ENCODE measurements around the gene DHRS3. TPM values are rescaled to one million over a fixed set of nuclear protein-coding genes. Genes with fewer than 3 reads are reported as not detected.

DHRS3 gene
- total and polyA plus RNA-seq, 10 of the 15 experiments (the other 5 are each of a cell fraction or from before 2014, with no cell fraction given), result 0.23 to 29.7 (median 1.2) TPM

GRCh38 chr1:12566484-12567287 lies 51.3 kb downstream of the DHRS3 start:
- H4K20me1 ChIP-seq (ENCODE audit: control insufficient read depth, insufficient read depth), result no peaks in the 10 kb centered on the region
- no peak overlapping the region for H3K4me3 ChIP-seq
- no peaks in the 10 kb centered on the region for H3K79me2 ChIP-seq (ENCODE audit: control insufficient read depth, insufficient read depth, low read length)
- H3K27me3 ChIP-seq (replicated peaks in 1 of 2; ENCODE audit: control insufficient read depth in 2 of 2, insufficient read depth in 2 of 2, low read length in 1 of 2), result no peaks in the 10 kb centered on the region
- H3K27ac ChIP-seq (ENCODE audit: control insufficient read depth, insufficient read depth), result no peak overlapping the region
- no peak for TF ChIP-seq SMARCA5 (IDR thresholded peaks at IDR 0.05)
- CTCF ChIA-PET, result no interaction called here
- 30% methylated on average over 9 of the region's 9 CpGs for WGBS (ENCODE audit: insufficient coverage, insufficient replicate concordance, low lambda C conversion rate, missing lambda C conversion rate)
- H3K9ac ChIP-seq (ENCODE audit: control insufficient read depth, insufficient read depth, low read length), result no peak overlapping the region
- RAD21 ChIA-PET (ENCODE audit: unreplicated experiment), result no interaction called here
- no peak overlapping the region for H3K4me2 ChIP-seq (ENCODE audit: control insufficient read depth, insufficient read depth)
- no peaks in the 10 kb centered on the region for H3K36me3 ChIP-seq (ENCODE audit: control insufficient read depth in 2 of 2, insufficient read depth in 2 of 2, low read length in 1 of 2)
- no TSS peak for BruUV-seq (replicated peaks)
- DNase-seq (ENCODE audit: low read depth, low spot score) (no peak), FAIRE-seq (no peak), ATAC-seq (no peak)
- H3K9me3 ChIP-seq (replicated peaks; ENCODE audit: control insufficient read depth, insufficient read depth, low read length), result peaks cover 20% of the 10 kb centered on the region; the same call in 2 of the 3 replicates
- H2AFZ ChIP-seq (ENCODE audit: control insufficient read depth, low read depth, low read length), result no peak overlapping the region
- no peaks in the 10 kb centered on the region for H3K4me1 ChIP-seq (ENCODE audit: control insufficient read depth, insufficient read depth, low read length)
- in situ Hi-C loops (cut with MboI) (no loop called here), intact Hi-C loops (cut with micrococcal nuclease; ENCODE audit: unreplicated experiment) (no loop called here)
- POLR2A ChIA-PET, result no interaction called here
- SMC1A ChIA-PET (ENCODE audit: uncharacterized antibody, unreplicated experiment), result no interaction called here

- no peak for FAIRE-seq
- Histone ChIP-seq H3K4me3 (no peak overlapping the region), H3K9ac (ENCODE audit: control insufficient read depth, insufficient read depth, low read length) (no peak overlapping the region), H3K79me2 (ENCODE audit: control insufficient read depth, insufficient read depth, low read length) (no peaks in the 10 kb centered on the region), H2AFZ (ENCODE audit: control insufficient read depth, low read depth, low read length) (no peak overlapping the region), H3K4me2 (ENCODE audit: control insufficient read depth, insufficient read depth) (no peak overlapping the region), H4K20me1 (ENCODE audit: control insufficient read depth, insufficient read depth) (no peaks in the 10 kb centered on the region), H3K27ac (ENCODE audit: control insufficient read depth, insufficient read depth) (no peak overlapping the region), H3K4me1 (ENCODE audit: control insufficient read depth, insufficient read depth, low read length) (no peaks in the 10 kb centered on the region), H3K27me3 (replicated peaks in 1 of 2; ENCODE audit: control insufficient read depth in 2 of 2, insufficient read depth in 2 of 2, low read length in 1 of 2) (no peaks in the 10 kb centered on the region), H3K36me3 (ENCODE audit: control insufficient read depth in 2 of 2, insufficient read depth in 2 of 2, low read length in 1 of 2) (no peaks in the 10 kb centered on the region), H3K9me3 (replicated peaks; ENCODE audit: control insufficient read depth, insufficient read depth, low read length) (peaks cover 20% of the 10 kb centered on the region; the same call in 2 of the 3 replicates)
- ATAC-seq, result no peak
- CTCF ChIA-PET, result no interaction called here
- 64% methylated on average over 7 of the region's 7 CpGs for WGBS (ENCODE audit: insufficient coverage, insufficient replicate concordance, low lambda C conversion rate, missing lambda C conversion rate)
- RAD21 ChIA-PET (ENCODE audit: unreplicated experiment), result no interaction called here
- DNase-seq (ENCODE audit: low read depth, low spot score), result no peak
- no TSS peak for BruUV-seq (replicated peaks)
- intact Hi-C loops (cut with micrococcal nuclease; ENCODE audit: unreplicated experiment), result no loop called here
- POLR2A ChIA-PET, result no interaction called here
- SMC1A ChIA-PET (ENCODE audit: uncharacterized antibody, unreplicated experiment), result no interaction called here
- in situ Hi-C loops (cut with MboI), result no loop called here
- TF ChIP-seq SMAD5 (IDR thresholded peaks at IDR 0.05; ENCODE audit: low read depth), result no peak
- no peak for TF ChIP-seq BACH1 (IDR thresholded peaks at IDR 0.05; ENCODE audit: borderline replicate concordance)
- TF ChIP-seq ZNF384 (IDR thresholded peaks at IDR 0.05; ENCODE audit: borderline replicate concordance, low read depth, low read length), result no peak
- TF ChIP-seq IRF5 (IDR thresholded peaks at IDR 0.05; ENCODE audit: borderline replicate concordance), result no peak
- TF ChIP-seq EP300 (IDR thresholded peaks at IDR 0.05; ENCODE audit: borderline replicate concordance in 1 of 2, control insufficient read depth in 1 of 2, low read depth in 2 of 2, low read length in 2 of 2), result no peak
- TF ChIP-seq ZNF622 (IDR thresholded peaks at IDR 0.05), result no peak
- TF ChIP-seq BCL11A (IDR thresholded peaks at IDR 0.05; ENCODE audit: low read depth, low read length), result no peak
- no peak for TF ChIP-seq CBFB (IDR thresholded peaks at IDR 0.05; ENCODE audit: low read depth)
- TF ChIP-seq E2F4 (IDR thresholded peaks at IDR 0.05; ENCODE audit: low read depth, low read length), result no peak
- no peak for TF ChIP-seq RELA (IDR thresholded peaks at IDR 0.05; ENCODE audit: borderline replicate concordance, partially characterized antibody)
- no peak for TF ChIP-seq NFYA (IDR thresholded peaks at IDR 0.05; ENCODE audit: borderline replicate concordance, low read depth, low read length)
- TF ChIP-seq E4F1 (IDR thresholded peaks at IDR 0.05; ENCODE audit: borderline replicate concordance, partially characterized antibody), result no peak
Measured at GRCh38 chr1:12565966-12566352, 52.1 kb downstream of the DHRS3 start.
